SKM-1 (cell line): ENCODE results near the gene IKZF4.
"Not testable (repeated sequence)": the region's sequence is repeated elsewhere in the genome, so short reads cannot be mapped to it uniquely, and the experiment has no call there.

Source experiments
- DNase-seq: peaks from one replicate; lab custom pipeline; 2025; ENCODE audit not compliant: unreplicated experiment; lab: John Stamatoyannopoulos, UW

IKZF4 gene

DNA sequence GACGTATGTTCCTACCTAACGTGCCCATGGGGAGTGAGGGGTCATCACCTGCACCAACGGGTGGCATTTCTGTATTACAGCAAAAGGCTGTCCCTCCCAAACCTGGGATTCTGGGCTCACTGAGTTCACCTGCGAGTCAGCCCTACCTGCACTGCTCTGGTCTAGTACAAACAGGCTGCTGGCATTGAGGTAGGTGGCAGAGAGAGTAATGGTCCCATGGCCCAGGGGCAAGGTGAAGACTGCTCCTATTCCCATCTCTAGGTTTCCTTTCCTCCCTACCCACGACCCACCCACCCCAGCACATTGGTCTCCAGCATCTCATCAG, 23.3 kb upstream of the IKZF4 start:
- DNase-seq = no peak

DNA sequence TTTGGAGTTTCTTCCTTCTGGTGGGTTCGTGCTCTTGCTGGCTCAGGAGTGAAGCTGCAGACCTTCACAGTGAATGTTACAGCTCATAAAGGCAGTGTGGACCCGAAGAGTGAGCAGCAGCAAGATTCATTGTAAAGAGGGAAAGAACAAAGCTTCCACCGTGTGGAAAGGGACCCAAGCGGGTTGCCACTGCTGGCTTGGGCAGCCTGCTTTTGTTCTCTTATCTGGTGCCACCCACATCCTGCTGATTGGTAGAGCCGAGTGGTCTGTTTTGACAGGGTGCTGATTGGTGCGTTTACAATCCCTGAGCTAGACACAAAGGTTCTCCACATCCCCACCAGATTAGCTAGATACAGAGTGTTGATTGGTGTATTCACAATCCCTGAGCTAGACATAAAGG, 21.3 kb upstream of the IKZF4 start:
- DNase-seq = not testable (repeated sequence)

DNA sequence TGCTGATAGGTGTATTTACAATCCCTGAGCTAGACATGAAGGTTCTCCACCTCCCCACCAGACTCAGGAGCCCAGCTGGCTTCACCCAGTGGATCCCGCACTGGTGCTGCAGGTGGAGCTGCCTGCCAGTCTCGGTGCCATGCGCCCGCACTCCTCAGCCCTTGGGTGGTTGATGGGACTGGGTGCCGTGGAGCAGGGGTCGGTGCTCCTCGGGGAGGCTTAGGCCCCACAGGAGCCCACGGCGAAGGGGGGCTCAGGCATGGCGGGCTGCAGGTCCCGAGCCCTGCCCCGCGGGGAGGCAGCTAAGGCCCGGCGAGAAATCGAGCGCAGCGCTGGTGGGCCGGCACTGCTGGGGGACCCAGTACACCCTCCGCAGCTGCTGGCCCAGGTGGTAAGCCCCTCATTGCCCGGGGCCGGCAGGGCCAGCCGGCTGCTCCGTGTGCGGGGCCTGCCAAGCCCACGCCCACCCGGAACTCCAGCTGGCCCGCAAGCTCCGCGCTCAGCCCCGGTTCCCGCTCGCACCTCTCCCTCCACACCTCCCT, 20.8 kb upstream of the IKZF4 start:
- DNase-seq = not testable (repeated sequence)

DNA sequence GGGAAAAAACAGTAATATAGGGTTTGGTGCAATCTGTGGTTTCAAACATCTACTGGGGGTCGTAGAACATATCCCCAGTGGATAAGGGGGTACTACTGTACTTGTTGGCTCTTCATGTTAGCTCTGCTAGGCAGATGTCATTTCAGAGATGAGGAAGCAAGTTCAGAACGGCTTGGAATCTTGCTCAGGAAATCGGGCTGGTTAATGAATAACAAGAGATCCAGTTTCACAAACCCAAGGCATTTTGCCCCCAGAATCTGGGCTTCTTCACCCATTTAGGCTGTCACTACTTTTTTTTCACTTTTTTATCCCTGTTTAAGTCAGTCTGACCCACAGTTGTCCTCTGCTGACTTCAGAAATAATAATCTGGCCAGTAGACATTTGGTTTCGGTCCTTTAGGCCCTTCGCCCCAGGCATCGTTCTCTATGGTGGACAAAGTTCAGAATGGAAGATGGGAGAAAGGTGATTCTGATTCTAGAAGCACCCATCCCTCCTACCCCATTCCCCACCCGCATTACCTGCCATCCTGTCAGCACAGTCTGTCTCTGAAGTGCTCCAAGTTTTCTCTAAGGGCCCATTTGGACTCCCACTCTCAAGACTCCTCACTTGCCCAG, 19.2 kb upstream of the IKZF4 start:
- no peak for DNase-seq

DNA sequence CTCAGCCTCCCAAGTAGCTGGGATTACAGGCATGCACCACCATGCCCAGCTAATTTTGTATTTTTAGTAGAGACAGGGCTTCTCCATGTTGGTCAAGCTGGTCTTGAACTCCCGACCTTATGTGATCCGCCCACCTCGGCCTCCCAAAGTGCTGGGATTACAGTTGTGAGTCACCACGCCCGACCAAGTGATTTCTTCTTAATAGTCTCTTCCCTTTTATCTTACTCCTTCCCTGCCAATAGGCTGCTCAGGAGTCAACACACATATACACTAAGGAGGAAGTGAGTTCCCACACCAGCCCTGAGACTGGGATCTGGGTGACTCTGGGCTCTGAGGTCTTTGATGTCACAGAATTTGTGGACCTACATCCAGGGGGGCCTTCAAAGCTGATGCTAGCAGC, 17.5 kb upstream of the IKZF4 start:
- not testable (repeated sequence) for DNase-seq

DNA sequence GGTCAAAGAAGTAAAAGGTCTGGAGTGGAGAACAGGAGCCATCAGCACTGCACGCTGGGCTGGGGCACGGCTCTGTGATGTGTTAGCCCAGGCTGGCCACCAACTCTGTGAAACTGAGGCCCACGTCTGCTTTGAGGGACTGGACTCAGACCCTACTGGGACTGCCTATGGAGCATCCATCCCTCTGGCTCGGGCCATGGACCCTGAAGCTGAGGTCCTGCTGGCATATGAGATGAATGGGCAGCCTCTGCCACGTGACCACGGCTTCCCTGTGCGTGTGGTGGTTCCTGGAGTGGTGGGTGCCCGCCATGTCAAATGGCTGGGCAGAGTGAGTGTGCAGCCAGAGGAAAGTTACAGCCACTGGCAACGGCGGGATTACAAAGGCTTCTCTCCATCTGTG, 16.6 kb upstream of the IKZF4 start:
- no peak for DNase-seq

DNA sequence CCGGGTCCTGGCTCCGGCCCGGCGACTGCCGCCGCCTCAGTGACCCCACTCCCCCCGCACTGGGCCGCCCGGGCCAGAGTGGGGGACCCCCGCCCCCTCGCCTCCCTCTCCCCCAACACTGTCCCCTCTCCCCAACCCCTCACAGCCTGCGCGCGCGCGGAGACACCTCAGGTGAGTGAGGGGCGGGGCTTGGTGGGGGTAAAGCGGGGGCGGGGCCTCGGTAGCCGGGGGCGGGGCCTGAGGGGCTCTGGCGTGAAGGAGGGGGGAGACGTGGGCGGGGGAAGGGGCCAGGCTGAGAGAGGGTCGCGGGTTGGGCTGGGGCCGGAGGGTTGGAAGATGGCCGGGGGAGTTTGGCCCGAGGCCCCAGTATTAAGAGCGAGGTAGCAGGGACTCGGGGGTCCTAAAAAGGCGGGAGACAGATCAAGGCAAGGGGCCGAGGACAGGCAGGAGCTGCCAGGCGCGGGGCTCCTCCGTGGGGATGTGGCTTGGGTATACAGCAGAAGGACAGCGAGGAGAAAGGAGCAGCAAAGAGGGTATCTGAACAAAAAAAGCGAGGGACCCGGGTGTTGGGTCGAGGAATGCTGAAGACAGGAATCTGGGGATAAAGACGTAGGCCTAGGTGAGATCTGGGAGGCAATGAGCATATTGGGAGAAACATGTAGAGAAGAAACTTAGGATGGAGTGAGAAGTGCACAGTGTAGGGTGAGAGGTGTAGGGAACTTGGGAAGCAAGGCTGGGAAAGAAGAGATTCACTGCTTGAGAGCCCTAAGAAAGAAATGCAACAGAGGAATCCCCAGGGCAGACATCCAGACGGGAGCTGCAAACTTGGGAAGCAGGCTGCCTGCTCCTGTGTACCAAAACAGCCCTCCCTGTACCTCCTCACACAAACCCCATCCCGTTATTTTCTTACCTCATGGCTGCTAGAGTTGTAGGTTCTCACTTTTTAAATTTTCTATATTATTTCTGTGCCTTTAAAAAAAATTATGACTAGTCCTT, 13.0 kb upstream of the IKZF4 start:
- no peak for DNase-seq

DNA sequence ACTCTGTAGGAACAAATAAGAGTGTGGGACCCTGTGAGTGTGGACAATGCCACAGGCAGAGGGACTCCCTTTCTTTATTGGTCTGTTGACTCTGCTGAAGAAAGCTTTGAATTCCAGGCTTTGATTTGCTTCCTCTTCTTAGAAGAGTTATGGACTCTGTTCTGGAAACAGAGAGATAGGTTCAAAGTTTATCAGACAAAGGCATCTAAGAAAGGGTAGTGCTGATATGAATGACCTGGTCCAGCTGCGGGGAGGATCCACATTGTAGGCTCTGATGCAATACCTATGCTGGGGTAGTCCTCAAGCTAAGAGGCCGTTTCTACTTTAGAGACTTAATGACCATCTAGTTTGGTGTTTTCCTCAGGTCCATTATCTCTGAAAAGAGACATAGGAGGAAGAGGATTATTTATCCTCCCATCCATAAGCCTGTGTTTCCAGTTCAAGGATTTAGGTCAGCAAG, 10.7 kb upstream of the IKZF4 start:
- DNase-seq = no peak

DNA sequence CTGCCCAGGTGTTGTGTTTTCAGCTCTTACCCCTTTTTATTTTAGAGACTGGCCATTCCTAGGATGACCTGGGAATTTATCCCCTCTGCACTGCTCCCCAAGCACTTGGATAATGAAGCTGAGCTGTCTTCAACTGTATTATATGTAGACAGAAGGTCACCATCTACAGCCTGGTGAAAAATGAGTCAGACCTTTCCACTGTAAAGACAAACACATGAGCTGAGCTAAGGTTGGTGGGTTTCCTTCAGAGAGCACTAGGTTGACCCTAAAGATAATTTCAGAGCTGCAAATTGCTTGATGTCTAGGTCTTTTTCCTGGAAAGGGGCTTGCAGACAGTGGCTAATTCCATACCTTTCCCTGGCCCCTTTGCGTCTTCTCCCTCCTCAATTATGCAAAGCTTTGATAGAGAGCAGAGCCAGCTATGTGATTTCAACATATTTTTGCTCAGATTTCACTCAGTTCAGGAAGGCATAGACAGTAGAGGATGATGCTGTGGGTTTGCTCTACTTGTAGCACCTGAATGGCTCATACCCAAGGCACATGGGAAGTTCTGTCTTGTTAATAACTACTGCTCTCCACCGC, 9.2 kb upstream of the IKZF4 start:
- DNase-seq = no peak

DNA sequence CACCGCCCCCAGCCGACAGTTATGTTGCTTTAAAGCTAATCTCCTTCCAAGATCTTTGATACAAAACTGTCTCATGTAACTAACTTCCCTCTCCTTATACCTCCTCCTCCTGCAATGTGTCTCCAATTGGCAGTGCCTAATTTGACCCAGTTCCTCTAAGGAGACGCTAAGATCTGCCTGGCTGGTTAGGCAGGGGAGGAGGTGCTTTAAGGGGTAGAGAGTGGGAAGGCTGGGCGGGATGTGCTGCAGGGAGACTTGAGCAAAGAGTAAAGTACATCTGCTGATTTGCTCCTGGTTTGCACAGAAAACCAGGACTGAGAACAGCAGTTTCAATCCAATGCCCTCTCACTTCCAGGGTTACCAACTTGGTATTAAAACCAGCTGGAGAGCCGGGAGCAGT, 7.4 kb upstream of the IKZF4 start:
- DNase-seq = no peak

DNA sequence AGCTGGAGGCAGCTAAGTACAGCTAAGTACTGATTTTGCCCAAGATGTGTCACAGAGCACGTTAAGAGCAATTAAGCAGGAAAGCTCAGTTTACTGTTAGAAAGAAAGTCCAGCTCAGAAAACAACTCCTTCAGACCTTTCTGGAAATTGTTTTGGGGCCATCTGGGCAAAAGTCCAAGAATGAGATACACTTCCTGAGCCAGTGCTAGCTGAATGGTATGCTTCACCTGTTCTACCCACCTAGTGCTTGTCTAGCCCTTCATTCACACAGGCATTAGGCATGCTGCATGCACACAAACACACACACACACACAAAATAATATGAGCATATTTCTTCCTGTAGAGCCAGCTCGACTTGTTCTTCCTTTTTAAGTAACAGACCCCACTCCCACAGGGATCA, 6.6 kb upstream of the IKZF4 start:
- no peak for DNase-seq

DNA sequence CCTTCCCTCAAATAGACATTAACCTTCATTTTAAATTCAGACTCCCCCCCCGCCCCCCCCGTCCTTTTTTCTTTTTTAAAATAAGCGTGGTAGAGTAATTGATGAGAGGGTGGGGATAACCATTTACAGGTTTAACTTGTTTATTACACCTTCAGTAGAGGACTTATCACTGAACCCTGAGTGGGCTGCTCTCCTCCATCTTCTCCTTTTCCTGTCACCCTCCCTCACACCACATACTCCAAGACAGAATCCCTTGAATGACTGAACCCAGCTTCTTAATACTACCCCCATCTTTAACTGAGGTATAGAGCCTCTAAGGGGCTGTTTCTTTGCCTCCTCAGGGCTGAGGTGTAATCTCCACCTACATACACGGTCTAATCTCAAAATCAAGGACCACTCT, 3.7 kb upstream of the IKZF4 start:
- no peak for DNase-seq

DNA sequence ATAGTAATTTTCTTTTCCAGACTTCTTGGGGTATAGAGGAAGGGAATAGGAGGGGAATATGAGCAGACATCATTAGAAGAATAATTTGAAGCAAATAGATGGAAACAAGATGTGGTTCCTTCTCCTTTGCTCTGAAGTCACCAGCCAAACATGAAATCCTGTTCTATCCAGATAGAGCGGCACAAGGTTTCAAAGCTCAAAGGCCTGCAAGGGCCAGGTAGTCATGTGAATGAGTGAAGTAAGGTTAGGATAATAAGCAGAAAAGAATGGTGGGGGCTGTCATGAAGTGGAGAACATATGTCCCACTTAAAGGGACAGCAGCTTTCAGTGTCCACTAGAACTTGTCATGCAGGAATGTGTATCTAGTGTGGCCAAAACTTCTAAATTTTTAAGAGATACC, 2.5 kb upstream of the IKZF4 start:
- DNase-seq = no peak

DNA sequence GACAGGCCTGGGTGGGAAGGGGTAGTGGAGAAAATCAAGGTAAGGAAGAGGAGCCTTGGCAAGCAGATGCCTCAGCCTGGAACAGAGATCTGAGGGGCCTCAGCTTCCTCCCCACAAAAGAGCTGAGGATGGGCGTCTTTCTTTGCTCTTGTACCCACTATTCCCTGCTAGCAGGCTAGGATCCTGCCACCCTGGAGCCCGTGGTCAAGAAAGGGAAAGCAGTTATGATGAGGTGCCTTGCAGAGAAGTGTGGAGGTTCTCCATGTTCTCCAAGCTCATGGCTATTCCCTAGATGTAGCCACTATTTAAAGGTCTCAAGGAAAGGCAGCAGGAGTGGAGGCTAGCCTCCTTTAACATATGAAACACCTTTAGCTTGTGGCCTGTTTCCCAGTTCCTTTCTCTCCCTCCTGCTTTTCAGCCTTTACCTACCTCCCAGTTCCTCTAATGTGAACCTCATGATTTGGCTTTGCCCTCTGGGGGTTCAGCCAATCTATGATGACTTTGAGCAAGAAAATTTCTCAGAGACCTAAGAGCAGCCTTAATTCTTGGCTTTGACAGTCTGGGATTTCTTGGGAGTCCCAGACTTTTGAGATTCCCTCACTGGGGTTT, 1.1 kb downstream of the IKZF4 start:
- DNase-seq = no peak

DNA sequence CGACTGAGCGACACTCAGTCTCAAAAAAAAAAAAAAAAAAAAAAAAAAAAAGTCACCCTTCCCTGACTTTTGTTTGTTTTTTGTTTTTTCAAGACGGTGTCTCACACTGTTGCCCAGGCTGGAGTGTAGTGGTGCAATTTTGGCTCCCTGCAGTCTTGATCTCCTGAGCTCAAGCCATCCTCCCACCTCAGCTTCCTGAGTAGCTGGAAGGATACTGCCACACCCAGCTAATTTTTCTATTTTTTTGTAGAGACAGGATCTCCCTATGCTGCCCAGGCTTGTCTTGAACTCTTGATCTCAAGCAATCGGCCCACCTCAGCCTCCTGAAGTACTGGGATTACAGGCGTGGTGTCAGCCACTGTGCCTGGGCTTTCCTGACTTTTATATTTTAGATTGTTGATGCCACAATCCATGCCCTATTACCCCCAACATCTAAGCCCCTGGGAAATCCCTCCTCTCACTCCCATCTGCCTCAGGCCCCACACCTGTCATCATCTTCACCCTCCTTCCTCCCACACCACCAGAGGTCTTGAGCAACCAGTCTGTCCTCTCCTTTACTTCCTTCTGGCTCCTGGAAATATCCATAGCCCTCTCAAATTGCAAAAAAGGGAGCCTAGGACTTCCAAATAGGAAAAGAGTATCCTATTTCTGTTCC, 7.8 kb downstream of the IKZF4 start:
- no peak for DNase-seq

DNA sequence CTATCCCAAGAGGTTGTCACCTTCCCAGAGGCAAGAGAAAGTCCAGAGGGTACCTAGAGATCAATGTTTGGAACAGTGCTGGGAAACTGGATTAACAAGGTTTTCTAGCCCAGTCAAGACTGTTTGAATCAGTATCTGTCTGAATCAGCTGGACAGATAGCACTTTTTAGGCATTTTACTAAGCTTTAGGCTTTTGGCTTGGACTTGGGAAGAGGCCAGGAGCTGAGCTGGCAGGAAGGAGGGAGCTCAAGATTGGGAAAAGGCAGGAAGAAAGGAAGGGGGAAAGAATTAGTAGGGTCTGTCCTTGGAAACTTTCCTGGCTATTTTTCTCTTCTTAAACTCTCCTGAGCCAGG, 8.3 kb downstream of the IKZF4 start:
- DNase-seq = no peak

DNA sequence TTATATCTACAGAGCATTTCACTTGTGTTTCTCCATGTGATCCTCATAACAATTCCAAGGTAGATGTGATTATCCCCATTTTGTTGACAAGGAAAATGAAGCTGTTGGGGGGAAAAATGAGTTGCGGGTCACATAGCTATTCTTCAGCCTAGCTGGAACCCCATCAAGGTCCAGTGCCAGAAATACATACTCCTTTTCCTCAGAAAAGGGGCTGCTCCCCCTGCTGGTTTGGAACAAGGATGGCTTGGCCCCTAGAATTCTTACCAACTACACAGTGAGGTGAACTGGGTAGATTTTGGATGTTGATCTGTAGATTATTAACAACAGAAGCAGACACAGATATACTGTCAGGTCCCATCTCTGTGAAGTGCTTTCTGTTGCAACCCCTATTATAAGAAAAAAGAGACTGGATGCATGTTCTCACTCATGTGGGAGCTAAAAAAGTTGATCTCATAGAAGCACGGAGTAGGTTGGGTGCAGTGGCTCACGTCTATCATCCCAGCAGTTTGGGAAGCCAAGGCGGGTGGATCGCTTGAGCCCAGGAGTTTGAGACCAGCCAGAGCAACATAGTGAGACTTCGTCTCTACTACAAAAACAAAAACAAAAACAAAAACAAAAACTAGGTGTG, 8.9 kb downstream of the IKZF4 start:
- no peak for DNase-seq

DNA sequence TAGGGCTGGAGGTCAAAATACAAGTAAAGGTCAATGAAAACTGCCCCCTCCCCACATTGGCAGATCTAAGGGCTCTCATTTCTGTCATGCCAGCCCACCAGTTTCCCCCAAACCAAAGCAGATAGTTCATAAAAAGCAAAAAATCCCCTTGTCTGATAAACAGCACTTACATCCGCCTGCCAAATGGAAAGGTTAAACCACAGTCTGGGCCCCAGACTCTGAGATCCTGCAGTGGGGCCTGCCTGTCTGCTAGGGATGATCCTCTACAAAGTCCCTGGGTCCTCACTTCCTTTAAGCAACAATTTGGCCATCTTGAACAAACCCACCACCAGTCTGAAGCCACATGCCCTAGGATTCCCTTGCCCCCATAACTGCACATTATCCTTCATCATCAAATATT, 11.1 kb downstream of the IKZF4 start:
- DNase-seq = no peak

DNA sequence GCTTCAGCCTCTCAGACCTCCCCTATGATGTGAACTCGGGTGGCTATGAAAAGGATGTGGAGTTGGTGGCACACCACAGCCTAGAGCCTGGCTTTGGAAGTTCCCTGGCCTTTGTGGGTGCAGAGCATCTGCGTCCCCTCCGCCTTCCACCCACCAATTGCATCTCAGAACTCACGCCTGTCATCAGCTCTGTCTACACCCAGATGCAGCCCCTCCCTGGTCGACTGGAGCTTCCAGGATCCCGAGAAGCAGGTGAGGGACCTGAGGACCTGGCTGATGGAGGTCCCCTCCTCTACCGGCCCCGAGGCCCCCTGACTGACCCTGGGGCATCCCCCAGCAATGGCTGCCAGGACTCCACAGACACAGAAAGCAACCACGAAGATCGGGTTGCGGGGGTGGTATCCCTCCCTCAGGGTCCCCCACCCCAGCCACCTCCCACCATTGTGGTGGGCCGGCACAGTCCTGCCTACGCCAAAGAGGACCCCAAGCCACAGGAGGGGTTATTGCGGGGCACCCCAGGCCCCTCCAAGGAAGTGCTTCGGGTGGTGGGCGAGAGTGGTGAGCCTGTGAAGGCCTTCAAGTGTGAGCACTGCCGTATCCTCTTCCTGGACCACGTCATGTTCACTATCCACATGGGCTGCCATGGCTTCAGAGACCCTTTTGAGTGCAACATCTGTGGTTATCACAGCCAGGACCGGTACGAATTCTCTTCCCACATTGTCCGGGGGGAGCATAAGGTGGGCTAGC, 13.9 kb downstream of the IKZF4 start:
- no peak for DNase-seq

DNA sequence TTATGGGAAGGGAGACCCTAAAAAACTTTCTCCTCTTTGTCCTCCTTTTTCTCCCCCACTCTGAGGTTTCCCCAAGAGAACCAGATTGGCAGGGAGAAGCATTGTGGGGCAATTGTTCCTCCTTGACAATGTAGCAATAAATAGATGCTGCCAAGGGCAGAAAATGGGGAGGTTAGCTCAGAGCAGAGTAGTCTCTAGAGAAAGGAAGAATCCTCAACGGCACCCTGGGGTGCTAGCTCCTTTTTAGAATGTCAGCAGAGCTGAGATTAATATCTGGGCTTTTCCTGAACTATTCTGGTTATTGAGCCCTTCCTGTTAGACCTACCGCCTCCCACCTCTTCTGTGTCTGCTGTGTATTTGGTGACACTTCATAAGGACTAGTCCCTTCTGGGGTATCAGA, 16.3 kb downstream of the IKZF4 start:
- DNase-seq = no peak
